Measurements from ENCODE around the gene EEF2KMT. TPM values are rescaled to one million over a fixed set of nuclear protein-coding genes. Genes with fewer than 3 reads are reported as not detected.

Gene EEF2KMT
- total and polyA plus RNA-seq, 2 of the 13 experiments (the other 11 are each of a cell fraction or from before 2014, with no cell fraction given) = 10.7 to 26.9 TPM

GRCh38 chr16:5143761-5144620 is 46.4 kb upstream of the EEF2KMT start (continued):
- TF ChIP-seq, protein P1, sequence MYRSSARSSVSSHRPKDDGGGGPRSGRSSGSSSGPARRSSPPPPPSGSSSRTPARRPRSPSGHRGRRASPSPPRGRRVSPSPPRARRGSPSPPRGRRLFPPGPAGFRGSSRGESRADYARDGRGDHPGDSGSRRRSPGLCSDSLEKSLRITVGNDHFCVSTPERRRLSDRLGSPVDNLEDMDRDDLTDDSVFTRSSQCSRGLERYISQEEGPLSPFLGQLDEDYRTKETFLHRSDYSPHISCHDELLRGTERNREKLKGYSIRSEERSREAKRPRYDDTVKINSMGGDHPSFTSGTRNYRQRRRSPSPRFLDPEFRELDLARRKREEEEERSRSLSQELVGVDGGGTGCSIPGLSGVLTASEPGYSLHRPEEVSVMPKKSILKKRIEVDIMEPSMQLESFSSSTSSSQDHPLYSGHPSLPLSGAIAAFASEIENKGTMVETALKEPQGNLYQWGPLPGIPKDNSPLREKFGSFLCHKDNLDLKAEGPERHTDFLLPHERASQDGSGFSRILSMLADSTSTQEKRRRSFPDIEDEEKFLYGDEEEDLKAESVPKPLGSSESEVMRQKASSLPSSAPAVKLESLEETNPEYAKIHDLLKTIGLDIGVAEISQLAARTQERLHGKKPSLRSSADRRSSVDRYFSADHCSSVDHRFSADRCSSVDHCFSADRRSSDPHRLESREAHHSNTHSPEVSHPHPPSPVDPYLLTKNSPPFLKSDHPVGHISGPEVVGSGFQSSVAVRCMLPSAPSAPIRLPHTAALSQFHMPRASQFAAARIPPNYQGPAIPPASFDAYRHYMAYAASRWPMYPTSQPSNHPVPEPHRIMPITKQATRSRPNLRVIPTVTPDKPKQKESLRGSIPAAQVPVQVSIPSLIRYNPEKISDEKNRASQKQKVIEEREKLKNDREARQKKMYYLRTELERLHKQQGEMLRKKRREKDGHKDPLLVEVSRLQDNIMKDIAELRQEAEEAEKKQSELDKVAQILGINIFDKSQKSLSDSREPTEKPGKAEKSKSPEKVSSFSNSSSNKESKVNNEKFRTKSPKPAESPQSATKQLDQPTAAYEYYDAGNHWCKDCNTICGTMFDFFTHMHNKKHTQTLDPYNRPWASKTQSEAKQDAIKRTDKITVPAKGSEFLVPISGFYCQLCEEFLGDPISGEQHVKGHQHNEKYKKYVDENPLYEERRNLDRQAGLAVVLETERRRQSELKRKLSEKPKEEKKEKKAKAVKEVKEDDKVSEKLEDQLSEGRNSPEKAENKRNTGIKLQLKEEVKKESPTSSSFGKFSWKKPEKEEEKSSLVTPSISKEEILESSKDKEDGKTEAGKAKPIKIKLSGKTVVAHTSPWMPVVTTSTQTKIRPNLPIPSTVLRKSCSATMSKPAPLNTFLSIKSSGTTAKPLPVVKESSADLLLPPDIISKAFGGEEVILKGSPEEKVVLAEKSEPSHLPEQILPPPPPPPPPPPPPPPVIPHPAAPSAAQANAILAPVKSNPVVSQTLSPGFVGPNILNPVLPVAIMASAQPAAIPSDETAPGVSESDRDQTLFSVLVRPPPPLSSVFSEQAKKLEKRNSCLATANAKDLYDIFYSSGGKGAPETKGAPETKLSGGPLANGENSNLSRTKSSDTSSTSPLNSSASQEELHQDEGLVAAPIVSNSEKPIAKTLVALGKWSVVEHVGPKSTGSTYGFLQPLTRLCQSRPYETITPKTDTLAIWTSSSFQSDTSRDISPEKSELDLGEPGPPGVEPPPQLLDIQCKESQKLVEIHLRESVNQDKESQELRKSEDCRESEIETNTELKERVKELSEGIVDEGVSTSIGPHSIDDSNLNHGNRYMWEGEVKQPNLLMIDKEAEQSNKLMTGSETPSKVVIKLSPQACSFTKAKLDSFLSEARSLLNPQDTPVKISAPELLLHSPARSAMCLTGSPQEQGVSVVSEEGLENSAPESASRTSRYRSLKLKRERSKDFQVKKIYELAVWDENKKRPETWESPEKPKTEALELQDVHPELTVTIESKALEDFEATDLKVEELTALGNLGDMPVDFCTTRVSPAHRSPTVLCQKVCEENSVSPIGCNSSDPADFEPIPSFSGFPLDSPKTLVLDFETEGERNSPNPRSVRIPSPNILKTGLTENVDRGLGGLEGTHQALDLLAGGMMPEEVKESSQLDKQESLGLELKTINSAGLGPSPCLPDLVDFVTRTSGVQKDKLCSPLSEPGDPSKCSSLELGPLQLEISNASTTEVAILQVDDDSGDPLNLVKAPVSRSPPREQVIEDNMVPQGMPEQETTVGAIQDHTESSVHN (CRISPR knock-in tag; IDR thresholded peaks at IDR 0.05) = 0 out of 2 replicates have a peak, but pooled peaks have one; percentile 45
- TF ChIP-seq, protein P2, sequence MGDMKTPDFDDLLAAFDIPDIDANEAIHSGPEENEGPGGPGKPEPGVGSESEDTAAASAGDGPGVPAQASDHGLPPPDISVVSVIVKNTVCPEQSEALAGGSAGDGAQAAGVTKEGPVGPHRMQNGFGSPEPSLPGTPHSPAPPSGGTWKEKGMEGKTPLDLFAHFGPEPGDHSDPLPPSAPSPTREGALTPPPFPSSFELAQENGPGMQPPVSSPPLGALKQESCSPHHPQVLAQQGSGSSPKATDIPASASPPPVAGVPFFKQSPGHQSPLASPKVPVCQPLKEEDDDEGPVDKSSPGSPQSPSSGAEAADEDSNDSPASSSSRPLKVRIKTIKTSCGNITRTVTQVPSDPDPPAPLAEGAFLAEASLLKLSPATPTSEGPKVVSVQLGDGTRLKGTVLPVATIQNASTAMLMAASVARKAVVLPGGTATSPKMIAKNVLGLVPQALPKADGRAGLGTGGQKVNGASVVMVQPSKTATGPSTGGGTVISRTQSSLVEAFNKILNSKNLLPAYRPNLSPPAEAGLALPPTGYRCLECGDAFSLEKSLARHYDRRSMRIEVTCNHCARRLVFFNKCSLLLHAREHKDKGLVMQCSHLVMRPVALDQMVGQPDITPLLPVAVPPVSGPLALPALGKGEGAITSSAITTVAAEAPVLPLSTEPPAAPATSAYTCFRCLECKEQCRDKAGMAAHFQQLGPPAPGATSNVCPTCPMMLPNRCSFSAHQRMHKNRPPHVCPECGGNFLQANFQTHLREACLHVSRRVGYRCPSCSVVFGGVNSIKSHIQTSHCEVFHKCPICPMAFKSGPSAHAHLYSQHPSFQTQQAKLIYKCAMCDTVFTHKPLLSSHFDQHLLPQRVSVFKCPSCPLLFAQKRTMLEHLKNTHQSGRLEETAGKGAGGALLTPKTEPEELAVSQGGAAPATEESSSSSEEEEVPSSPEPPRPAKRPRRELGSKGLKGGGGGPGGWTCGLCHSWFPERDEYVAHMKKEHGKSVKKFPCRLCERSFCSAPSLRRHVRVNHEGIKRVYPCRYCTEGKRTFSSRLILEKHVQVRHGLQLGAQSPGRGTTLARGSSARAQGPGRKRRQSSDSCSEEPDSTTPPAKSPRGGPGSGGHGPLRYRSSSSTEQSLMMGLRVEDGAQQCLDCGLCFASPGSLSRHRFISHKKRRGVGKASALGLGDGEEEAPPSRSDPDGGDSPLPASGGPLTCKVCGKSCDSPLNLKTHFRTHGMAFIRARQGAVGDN (CRISPR knock-in tag; IDR thresholded peaks at IDR 0.05) = no peak; the same call in 1 of the 2 replicates
- peak in 1 of 2 experiments; percentile 74; a peak in 2 of 4 replicates for TF ChIP-seq KLF16 (CRISPR knock-in tag; IDR thresholded peaks at IDR 0.05)
- peak; percentile 80; the same call in 1 of the 2 replicates for TF ChIP-seq MEIS2 (CRISPR knock-in tag; IDR thresholded peaks at IDR 0.05)
- 0 out of 2 replicates have a peak, but pooled peaks have one; percentile 9 for TF ChIP-seq GLI4 (CRISPR knock-in tag; IDR thresholded peaks at IDR 0.05; ENCODE audit: borderline replicate concordance)
- TF ChIP-seq, protein P3, sequence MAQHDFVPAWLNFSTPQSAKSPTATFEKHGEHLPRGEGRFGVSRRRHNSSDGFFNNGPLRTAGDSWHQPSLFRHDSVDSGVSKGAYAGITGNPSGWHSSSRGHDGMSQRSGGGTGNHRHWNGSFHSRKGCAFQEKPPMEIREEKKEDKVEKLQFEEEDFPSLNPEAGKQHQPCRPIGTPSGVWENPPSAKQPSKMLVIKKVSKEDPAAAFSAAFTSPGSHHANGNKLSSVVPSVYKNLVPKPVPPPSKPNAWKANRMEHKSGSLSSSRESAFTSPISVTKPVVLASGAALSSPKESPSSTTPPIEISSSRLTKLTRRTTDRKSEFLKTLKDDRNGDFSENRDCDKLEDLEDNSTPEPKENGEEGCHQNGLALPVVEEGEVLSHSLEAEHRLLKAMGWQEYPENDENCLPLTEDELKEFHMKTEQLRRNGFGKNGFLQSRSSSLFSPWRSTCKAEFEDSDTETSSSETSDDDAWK (CRISPR knock-in tag; IDR thresholded peaks at IDR 0.05) = no peak
- TF ChIP-seq YY1 (IDR thresholded peaks at IDR 0.05; ENCODE audit: insufficient read depth, insufficient replicate concordance, low read depth, low read length) = peak; percentile 33
- peak; percentile 37 for TF ChIP-seq ERF (CRISPR knock-in tag; IDR thresholded peaks at IDR 0.05)
- peak; percentile 40 for TF ChIP-seq SKI (IDR thresholded peaks at IDR 0.05; ENCODE audit: partially characterized antibody)
- peak; percentile 30; the same call in 1 of the 2 replicates for TF ChIP-seq YEATS2 (CRISPR knock-in tag; IDR thresholded peaks at IDR 0.05; ENCODE audit: borderline replicate concordance)
- no peak for TF ChIP-seq ZNF839 (CRISPR knock-in tag; IDR thresholded peaks at IDR 0.05; ENCODE audit: borderline replicate concordance)
- TF ChIP-seq ESRRA (CRISPR knock-in tag; IDR thresholded peaks at IDR 0.05; ENCODE audit: low read depth) = 0 out of 2 replicates have a peak, but pooled peaks have one; percentile 45
- TF ChIP-seq MXI1 (IDR thresholded peaks at IDR 0.05; ENCODE audit: borderline replicate concordance, low read depth, low read length) = 0 out of 3 replicates have a peak, but pooled peaks have one; percentile 25
